CD4-positive, alpha-beta T cell (primary cell): ENCODE results near the gene HCFC1R1. TPM values are rescaled to one million over a fixed set of nuclear protein-coding genes. Genes with fewer than 3 reads are reported as not detected.
A peak's percentile ranks its signal among the peaks of the same experiment; 100 is the strongest.

ENCODE experiments used
- ATAC-seq: fragments of 200-7000 bp; cut with Tn5 transposase; one replicate; pipeline ENCODE4 v1.10.0; 2022; ENCODE audit warnings: mild to moderate bottlenecking; ENCODE audit not compliant: poor library complexity
- CTCF ChIA-PET: fragments of 350-600 bp; sonication (Branson Sonifier 250); formaldehyde crosslinking; loops from one replicate; lab custom pipeline; 2021; ENCODE audit warnings: antibody characterized with exemption, inconsistent platforms; lab: Charles Lee
- POLR2A ChIA-PET: fragments of 350-600 bp; sonication (Branson Sonifier 250); formaldehyde crosslinking; loops from one replicate; lab custom pipeline; 2021; ENCODE audit warnings: antibody characterized with exemption, inconsistent platforms; lab: Charles Lee
- DNase-seq, 14 experiments: peaks; one replicate each; pipeline ENCODE4 v3.0.0-alpha.2; 2013 to 2020; ENCODE audit warnings: mixed read lengths in 2 of 14
- H3K27ac ChIP-seq, 2 donors: one replicate each; pipeline versions ENCODE4 v1.5.1 to v1.7.0; 2013; ENCODE audit warnings: low read length in 2 of 2, low read depth in 1 of 2, mild to moderate bottlenecking in 1 of 2
- H3K27me3 ChIP-seq, 2 experiments: 1 replicate in 1 of 2; 2 replicates in 1 of 2; pipeline versions ENCODE4 v1.6.1 to v1.7.0; 2013; ENCODE audit warnings: low read length in 2 of 2, control low read depth in 1 of 2, mild to moderate bottlenecking in 1 of 2, moderate library complexity in 1 of 2; ENCODE audit not compliant: insufficient read depth in 2 of 2, control insufficient read depth in 1 of 2
- H3K36me3 ChIP-seq: one replicate; pipeline ENCODE4 v1.6.1; 2013; ENCODE audit warnings: low read length, control low read depth; ENCODE audit not compliant: insufficient read depth
- H3K4me1 ChIP-seq: one replicate; pipeline ENCODE4 v1.6.1; 2013; ENCODE audit warnings: low read length, control low read depth; ENCODE audit not compliant: insufficient read depth
- H3K4me3 ChIP-seq: one replicate; pipeline ENCODE4 v1.5.1; 2013; ENCODE audit warnings: mild to moderate bottlenecking, low read length, moderate library complexity
- H3K9me3 ChIP-seq, 2 experiments: 1 replicate in 1 of 2; 2 replicates in 1 of 2; pipeline versions ENCODE4 v1.6.1 to v1.7.0; 2013; ENCODE audit warnings: low read length in 2 of 2, mild to moderate bottlenecking in 2 of 2, control low read depth in 1 of 2, moderate library complexity in 1 of 2; ENCODE audit not compliant: control insufficient read depth in 1 of 2, insufficient read depth in 1 of 2
- H3K27ac Mint-ChIP-seq: one replicate; pipeline ENCODE4 v1.8.0; 2020; ENCODE audit warnings: mixed read lengths
- H3K27me3 Mint-ChIP-seq: one replicate; pipeline ENCODE4 v1.8.0; 2021; ENCODE audit warnings: mixed read lengths
- H3K36me3 Mint-ChIP-seq: one replicate; pipeline ENCODE4 v1.8.0; 2021; ENCODE audit warnings: low read depth, mixed read lengths
- H3K4me1 Mint-ChIP-seq: one replicate; pipeline ENCODE4 v1.8.0; 2021; ENCODE audit warnings: low read depth, mixed read lengths
- H3K4me3 Mint-ChIP-seq: one replicate; pipeline ENCODE4 v1.8.0; 2020; ENCODE audit warnings: mild to moderate bottlenecking, mixed read lengths
- H3K9me3 Mint-ChIP-seq: one replicate; pipeline ENCODE4 v1.8.0; 2020; ENCODE audit warnings: mixed read lengths
- intact Hi-C, 2 experiments: fragments of 100-400 bp; cut with DNase I in 1 of 2; cut with micrococcal nuclease in 1 of 2; formaldehyde crosslinking; loops; one replicate each; pipeline versions ENCODE4 v1.15.1 to v1.9.0; 2023 to 2025; cut with DNase I, micrococcal nuclease
- total RNA-seq, 174 experiments: library from RNA in 2 of 174; stranded (reverse) in 2 of 174; gene quantifications; one replicate each; pipeline ENCODE4 v1.2.3 and lab custom pipeline; 2021 to 2026
- TF ChIP-seq, protein P1 (sequence below): fragments of 200-600 bp; IDR thresholded peaks from one replicate; pipeline ENCODE4 v1.8.0; 2022; ENCODE audit warnings: antibody characterized with exemption, mild to moderate bottlenecking

HCFC1R1 gene
- total RNA-seq, 2 experiments from 2014 or later = 8.9 to 11.0 TPM

DNA sequence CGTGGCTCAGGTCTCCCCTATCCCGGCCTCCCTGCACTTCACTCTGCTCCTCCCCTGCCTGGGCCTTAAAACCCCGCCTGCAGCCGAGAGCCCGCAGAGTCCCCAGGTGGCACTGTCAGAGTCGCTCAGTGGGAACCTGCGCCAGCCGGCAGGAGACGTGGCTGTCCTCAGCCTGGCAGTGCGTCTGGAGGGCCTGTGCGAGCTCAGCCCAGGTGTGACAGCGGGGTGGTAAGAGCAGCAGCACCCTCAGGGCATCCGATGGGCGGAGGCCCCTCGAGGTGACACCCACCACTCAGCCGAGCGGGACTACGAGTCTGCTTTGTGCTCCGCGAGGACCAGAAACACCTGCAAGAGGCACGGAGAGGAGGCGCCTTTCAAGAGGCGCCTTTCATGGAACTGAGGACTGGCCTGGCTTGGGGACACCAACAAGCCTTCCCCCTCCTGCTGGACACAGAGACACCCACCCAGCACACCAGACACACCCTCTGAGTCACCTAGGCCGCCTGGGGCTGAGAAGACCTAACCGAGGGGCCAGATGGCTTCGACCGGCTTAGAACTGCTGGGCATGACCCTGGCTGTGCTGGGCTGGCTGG, 10.8 kb downstream of the HCFC1R1 start, which contains the start of gene CLDN9:
TSS of gene CLDN9 (plus strand) at position 96 of the 593 bp plus-strand sequence. CDS start at position 536, 440 bp downstream.
- Histone ChIP-seq H3K27me3 (peaks cover 10 to 11% of the 10 kb centered on the region in 2 experiments), H3K4me3 (no peak within 1 kb of the TSS), H3K4me1 (peaks cover 35% of the 10 kb centered on the region), H3K27ac (no peak within 1 kb of the TSS), H3K36me3 (no peaks in the 10 kb centered on the region), H3K9me3 (peaks cover 0 to 10% of the 10 kb centered on the region in 2 experiments)
- POLR2A ChIA-PET = no interaction called here
- no peak within 1 kb of the TSS for H3K4me3 Mint-ChIP-seq
- TF ChIP-seq, protein P1, sequence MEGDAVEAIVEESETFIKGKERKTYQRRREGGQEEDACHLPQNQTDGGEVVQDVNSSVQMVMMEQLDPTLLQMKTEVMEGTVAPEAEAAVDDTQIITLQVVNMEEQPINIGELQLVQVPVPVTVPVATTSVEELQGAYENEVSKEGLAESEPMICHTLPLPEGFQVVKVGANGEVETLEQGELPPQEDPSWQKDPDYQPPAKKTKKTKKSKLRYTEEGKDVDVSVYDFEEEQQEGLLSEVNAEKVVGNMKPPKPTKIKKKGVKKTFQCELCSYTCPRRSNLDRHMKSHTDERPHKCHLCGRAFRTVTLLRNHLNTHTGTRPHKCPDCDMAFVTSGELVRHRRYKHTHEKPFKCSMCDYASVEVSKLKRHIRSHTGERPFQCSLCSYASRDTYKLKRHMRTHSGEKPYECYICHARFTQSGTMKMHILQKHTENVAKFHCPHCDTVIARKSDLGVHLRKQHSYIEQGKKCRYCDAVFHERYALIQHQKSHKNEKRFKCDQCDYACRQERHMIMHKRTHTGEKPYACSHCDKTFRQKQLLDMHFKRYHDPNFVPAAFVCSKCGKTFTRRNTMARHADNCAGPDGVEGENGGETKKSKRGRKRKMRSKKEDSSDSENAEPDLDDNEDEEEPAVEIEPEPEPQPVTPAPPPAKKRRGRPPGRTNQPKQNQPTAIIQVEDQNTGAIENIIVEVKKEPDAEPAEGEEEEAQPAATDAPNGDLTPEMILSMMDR = no peak
- no peaks in the 10 kb centered on the region for H3K9me3 Mint-ChIP-seq
- H3K27me3 Mint-ChIP-seq = peaks cover 22% of the 10 kb centered on the region
- H3K4me1 Mint-ChIP-seq = peaks cover 10% of the 10 kb centered on the region
- no peaks in the 10 kb centered on the region for H3K36me3 Mint-ChIP-seq
- DNase-seq = peak in 2 of 14 experiments; percentile 15 to 25
- peak; percentile 68 for ATAC-seq
- CTCF ChIA-PET = no interaction called here
- intact Hi-C loops = no loop called here
- H3K27ac Mint-ChIP-seq = no peak within 1 kb of the TSS

DNA sequence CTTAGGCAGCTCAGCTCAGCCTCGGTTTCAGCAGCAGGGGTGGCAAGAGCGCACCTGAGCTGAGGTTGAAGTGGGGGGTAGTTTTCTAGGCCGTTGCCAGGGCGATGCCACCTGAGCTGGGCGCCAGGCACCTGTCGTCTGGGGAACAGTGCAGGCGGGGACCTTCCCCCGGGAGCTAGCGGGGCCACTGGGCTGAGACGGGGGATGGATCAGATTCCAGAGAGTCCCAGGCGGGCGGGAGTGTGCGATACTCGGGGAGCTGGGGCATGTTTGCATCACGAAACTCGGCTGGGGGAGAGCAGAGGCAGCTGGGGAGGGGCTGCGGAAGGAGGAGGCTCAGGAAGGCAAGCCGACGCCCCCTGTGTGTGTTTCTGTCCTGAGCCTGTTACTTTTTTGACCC, 11.5 kb downstream of the HCFC1R1 start:
- Mint-ChIP-seq H3K4me3 (no peak overlapping the region), H3K27ac (no peak overlapping the region), H3K9me3 (no peaks in the 10 kb centered on the region), H3K27me3 (peaks cover 26% of the 10 kb centered on the region), H3K4me1 (peaks cover 17% of the 10 kb centered on the region), H3K36me3 (no peaks in the 10 kb centered on the region)
- peaks cover 8 to 9% of the 10 kb centered on the region in 2 experiments for H3K27me3 ChIP-seq
- H3K4me1 ChIP-seq = peaks cover 37% of the 10 kb centered on the region
- POLR2A ChIA-PET = interaction anchor here (1.0 kb wide), 1 partner anchor 10 kb away, joined by 3 read pairs; no protein-coding TSS in a partner anchor
- intact Hi-C loops = no loop called here
- H3K36me3 ChIP-seq = no peaks in the 10 kb centered on the region
- CTCF ChIA-PET = no interaction called here
- no peak overlapping the region for H3K4me3 ChIP-seq
- H3K9me3 ChIP-seq = peaks cover 0 to 10% of the 10 kb centered on the region in 2 experiments
- TF ChIP-seq, protein P1 = no peak
- DNase-seq (no peak), ATAC-seq (no peak)
- H3K27ac ChIP-seq = no peak overlapping the region

DNA sequence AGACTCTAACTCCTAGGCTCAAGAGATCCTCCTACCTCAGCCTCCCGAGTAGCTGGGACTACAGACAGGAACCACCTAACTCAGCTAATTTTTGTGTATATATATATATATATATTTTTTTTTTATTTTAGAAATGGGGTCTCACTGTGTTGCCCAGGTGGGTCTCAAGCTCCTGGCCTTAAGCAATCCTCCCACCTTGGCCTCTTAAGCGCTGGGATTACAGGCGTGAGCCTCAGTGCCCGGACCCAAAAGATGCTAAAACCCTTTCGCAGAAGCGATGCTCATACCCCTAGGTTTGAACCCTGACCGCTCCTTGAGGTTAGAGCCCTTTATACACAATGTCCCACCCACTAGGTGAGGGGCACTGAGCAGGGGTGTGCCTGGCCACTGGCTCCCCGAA, 13.2 kb downstream of the HCFC1R1 start:
- POLR2A ChIA-PET = no interaction called here

More for the DNA sequence above, 13.2 kb downstream of the HCFC1R1 start:
- Histone ChIP-seq H3K9me3 (peaks cover 0 to 10% of the 10 kb centered on the region in 2 experiments), H3K4me1 (peaks cover 46% of the 10 kb centered on the region), H3K4me3 (no peak overlapping the region), H3K36me3 (no peaks in the 10 kb centered on the region), H3K27ac (no peak overlapping the region), H3K27me3 (peaks cover 6 to 9% of the 10 kb centered on the region in 2 experiments)
- TF ChIP-seq, protein P1 = no peak
- intact Hi-C loops = no loop called here
- Mint-ChIP-seq H3K27me3 (peaks cover 28% of the 10 kb centered on the region), H3K36me3 (no peaks in the 10 kb centered on the region), H3K4me3 (no peak overlapping the region), H3K4me1 (peaks cover 23% of the 10 kb centered on the region), H3K27ac (no peak overlapping the region), H3K9me3 (no peaks in the 10 kb centered on the region)
- ATAC-seq = no peak
- CTCF ChIA-PET = interaction anchor here (11.4 kb wide), 1 partner anchor 19 kb away, joined by 181 read pairs; no protein-coding TSS in a partner anchor
- DNase-seq = no peak
